Endodermal cell (in vitro differentiated cells): ENCODE results near the gene LARP1B. TPM values are rescaled to one million over a fixed set of nuclear protein-coding genes. Genes with fewer than 3 reads are reported as not detected.

Experiments
- DNase-seq: peaks from one replicate; pipeline ENCODE4 v3.0.0-alpha.2; 2017
- H3K27ac ChIP-seq: 2 replicates; pipeline ENCODE4 v1.5.1; 2013; ENCODE audit warnings: mild to moderate bottlenecking, low read depth, low read length, moderate library complexity
- H3K27me3 ChIP-seq: 2 replicates; pipeline ENCODE4 v1.6.1; 2013; ENCODE audit warnings: mild to moderate bottlenecking, low read length, moderate library complexity; ENCODE audit not compliant: insufficient read depth, control insufficient read depth, poor library complexity, severe bottlenecking
- H3K36me3 ChIP-seq: 2 replicates; pipeline ENCODE4 v1.7.0; 2013; ENCODE audit warnings: mild to moderate bottlenecking, low read length, moderate library complexity; ENCODE audit not compliant: control insufficient read depth, insufficient read depth
- H3K4me1 ChIP-seq: one replicate; pipeline ENCODE4 v1.7.0; 2013; ENCODE audit warnings: low read length; ENCODE audit not compliant: control insufficient read depth, insufficient read depth
- H3K4me3 ChIP-seq: 2 replicates; pipeline ENCODE4 v1.5.1; 2013; ENCODE audit warnings: mild to moderate bottlenecking, low read length, moderate library complexity
- H3K9ac ChIP-seq: 2 replicates; pipeline ENCODE4 v1.6.1; 2013; ENCODE audit warnings: mild to moderate bottlenecking, low read length, moderate library complexity; ENCODE audit not compliant: poor library complexity, severe bottlenecking; ENCODE audit errors: extremely low read depth
- H3K9me3 ChIP-seq: 2 replicates; pipeline ENCODE4 v1.6.1; 2013; ENCODE audit warnings: mild to moderate bottlenecking, low read length, moderate library complexity; ENCODE audit not compliant: control insufficient read depth
- H3K27ac Mint-ChIP-seq: 2 replicates; pipeline ENCODE4 v1.8.0; 2020; ENCODE audit warnings: mixed read lengths
- H3K27me3 Mint-ChIP-seq: 2 replicates; pipeline ENCODE4 v1.8.0; 2021; ENCODE audit warnings: mild to moderate bottlenecking, mixed read lengths; ENCODE audit not compliant: insufficient read depth
- H3K36me3 Mint-ChIP-seq: 2 replicates; pipeline ENCODE4 v1.8.0; 2020; ENCODE audit warnings: low read depth, mixed read lengths
- H3K4me1 Mint-ChIP-seq: 2 replicates; pipeline ENCODE4 v1.8.0; 2020; ENCODE audit warnings: mixed read lengths
- H3K4me3 Mint-ChIP-seq: 2 replicates; pipeline ENCODE4 v1.8.0; 2020; ENCODE audit warnings: mild to moderate bottlenecking, moderate library complexity, mixed read lengths
- H3K9me3 Mint-ChIP-seq: 2 replicates; pipeline ENCODE4 v1.8.0; 2020; ENCODE audit warnings: mild to moderate bottlenecking, mixed read lengths
- WGBS, 2 experiments: methylation state at CpG; one replicate each; pipeline versions ENCODE4 v1.1.5 to v1.1.7; 2013; ENCODE audit warnings: missing lambda C conversion rate in 2 of 2, mixed read lengths in 1 of 2; ENCODE audit not compliant: insufficient coverage in 1 of 2, insufficient read length in 1 of 2; 5-methylcytosine and 5-hydroxymethylcytosine counted together
- total RNA-seq, 2 donors: library from RNA; stranded (reverse); fragmentation: NEBNext Ultra II Directional in 1 of 2; extraction: Animal tissue kit (Norgen Biotek cat#: 25700) in 1 of 2; gene quantifications; 2 replicates in 1 of 2; 3 replicates in 1 of 2; pipeline ENCODE4 v1.2.1, GENCODE V29; 2021
- TF ChIP-seq, protein P1 (sequence below): fragments of 200-600 bp; sonication (generic); conservative IDR thresholded peaks from 2 replicates; pipeline ENCODE4 v1.5.0; 2021; ENCODE audit warnings: antibody characterized with exemption, mild to moderate bottlenecking

The LARP1B gene
- total RNA-seq, 2 donors from 2014 or later, result 27.0 to 32.6 TPM

GRCh38 chr4:128227991-128228571 lies 167.0 kb downstream of the LARP1B start:
- no peak overlapping the region for H3K4me3 Mint-ChIP-seq

DNA sequence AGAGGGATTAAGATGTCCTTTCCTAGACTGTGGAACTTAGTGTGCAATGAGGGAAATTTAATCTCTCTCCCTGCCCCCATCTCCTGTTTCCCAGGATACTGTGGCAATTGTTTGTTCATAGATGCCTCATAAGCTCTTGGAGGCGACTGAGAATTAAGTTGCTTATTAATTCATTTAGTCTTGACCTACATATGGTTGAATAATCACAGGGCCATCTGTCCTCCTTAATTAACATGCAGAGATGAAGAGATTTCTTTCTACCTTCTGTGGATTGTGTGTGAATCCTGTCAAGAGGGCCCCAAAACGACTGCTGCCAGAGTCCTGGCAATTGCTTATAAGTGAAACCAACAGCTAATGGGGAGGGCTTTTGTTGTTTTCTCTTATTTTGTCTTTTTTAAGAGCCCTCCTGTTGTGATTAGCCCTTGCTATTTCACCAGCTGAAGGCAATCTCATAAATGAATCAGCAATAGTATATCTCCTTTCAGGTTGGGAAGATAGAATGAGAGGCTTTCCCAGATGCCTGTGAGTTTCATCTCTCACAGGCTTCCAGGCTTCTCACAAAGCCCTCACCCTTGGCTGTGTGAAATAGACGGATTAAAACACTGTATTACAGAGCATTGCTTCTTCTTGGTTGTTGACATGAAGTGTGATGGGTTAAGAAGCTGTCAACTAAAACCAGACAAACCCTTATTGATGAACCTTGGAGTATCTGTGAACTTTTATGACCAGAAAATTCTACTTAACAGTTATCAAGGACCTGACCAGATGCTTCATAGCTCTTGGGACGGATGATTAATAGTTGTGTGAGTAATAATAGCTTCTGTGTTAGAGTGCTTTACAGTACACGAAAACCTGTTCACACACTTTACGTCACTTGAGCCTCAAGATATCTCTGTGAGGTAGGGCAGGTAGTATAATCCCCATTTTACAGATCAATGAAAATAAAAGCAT lies 168.0 kb downstream of the LARP1B start:
- Mint-ChIP-seq H3K4me1 (no peaks in the 10 kb centered on the region), H3K36me3 (no peaks in the 10 kb centered on the region), H3K27ac (no peak overlapping the region), H3K27me3 (no peaks in the 10 kb centered on the region), H3K9me3 (peaks cover 4% of the 10 kb centered on the region), H3K4me3 (no peak overlapping the region)
- Histone ChIP-seq H3K27ac (peak overlapping the region; percentile 88), H3K36me3 (no peaks in the 10 kb centered on the region), H3K9ac (no peak overlapping the region), H3K4me3 (no peak overlapping the region), H3K4me1 (no peaks in the 10 kb centered on the region), H3K9me3 (peaks cover 6% of the 10 kb centered on the region), H3K27me3 (no peaks in the 10 kb centered on the region)
- 84 to 92% methylated on average over 2 to 6 of the region's 6 CpGs for WGBS, 2 experiments
- DNase-seq, result no peak
- TF ChIP-seq, protein P1, sequence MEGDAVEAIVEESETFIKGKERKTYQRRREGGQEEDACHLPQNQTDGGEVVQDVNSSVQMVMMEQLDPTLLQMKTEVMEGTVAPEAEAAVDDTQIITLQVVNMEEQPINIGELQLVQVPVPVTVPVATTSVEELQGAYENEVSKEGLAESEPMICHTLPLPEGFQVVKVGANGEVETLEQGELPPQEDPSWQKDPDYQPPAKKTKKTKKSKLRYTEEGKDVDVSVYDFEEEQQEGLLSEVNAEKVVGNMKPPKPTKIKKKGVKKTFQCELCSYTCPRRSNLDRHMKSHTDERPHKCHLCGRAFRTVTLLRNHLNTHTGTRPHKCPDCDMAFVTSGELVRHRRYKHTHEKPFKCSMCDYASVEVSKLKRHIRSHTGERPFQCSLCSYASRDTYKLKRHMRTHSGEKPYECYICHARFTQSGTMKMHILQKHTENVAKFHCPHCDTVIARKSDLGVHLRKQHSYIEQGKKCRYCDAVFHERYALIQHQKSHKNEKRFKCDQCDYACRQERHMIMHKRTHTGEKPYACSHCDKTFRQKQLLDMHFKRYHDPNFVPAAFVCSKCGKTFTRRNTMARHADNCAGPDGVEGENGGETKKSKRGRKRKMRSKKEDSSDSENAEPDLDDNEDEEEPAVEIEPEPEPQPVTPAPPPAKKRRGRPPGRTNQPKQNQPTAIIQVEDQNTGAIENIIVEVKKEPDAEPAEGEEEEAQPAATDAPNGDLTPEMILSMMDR, result no peak

More at GRCh38 chr4:128227991-128228571, 167.0 kb downstream of the LARP1B start:
- H3K27me3 ChIP-seq, result no peaks in the 10 kb centered on the region
- H3K27ac ChIP-seq, result peak overlapping the region; percentile 84
- H3K4me3 ChIP-seq, result no peak overlapping the region
- WGBS, 2 experiments, result 67 to 85% methylated on average over 1 to 2 of the region's 2 CpGs
- no peaks in the 10 kb centered on the region for H3K4me1 ChIP-seq
- no peaks in the 10 kb centered on the region for H3K27me3 Mint-ChIP-seq
- no peak for DNase-seq
- TF ChIP-seq, protein P1, result no peak
- no peaks in the 10 kb centered on the region for H3K36me3 ChIP-seq
- peaks cover 6% of the 10 kb centered on the region for H3K9me3 ChIP-seq
- no peak overlapping the region for H3K9ac ChIP-seq
- no peaks in the 10 kb centered on the region for H3K4me1 Mint-ChIP-seq
- H3K9me3 Mint-ChIP-seq, result peaks cover 4% of the 10 kb centered on the region
- no peaks in the 10 kb centered on the region for H3K36me3 Mint-ChIP-seq
- H3K27ac Mint-ChIP-seq, result no peak overlapping the region

- peaks cover 10% of the 10 kb centered on the region for H3K9me3 Mint-ChIP-seq
- DNase-seq, result no peak
- 96 to 100% methylated on average over 2 to 3 of the region's 3 CpGs for WGBS, 2 experiments
Measured at GRCh38 chr4:128232719-128233118, 171.6 kb downstream of the LARP1B start.

More at GRCh38 chr4:128232719-128233118, 171.6 kb downstream of the LARP1B start:
- TF ChIP-seq, protein P1, result no peak
- Histone ChIP-seq H3K9ac (no peak overlapping the region), H3K27ac (no peak overlapping the region), H3K4me3 (no peak overlapping the region), H3K27me3 (no peaks in the 10 kb centered on the region), H3K9me3 (peaks cover 6% of the 10 kb centered on the region), H3K36me3 (no peaks in the 10 kb centered on the region), H3K4me1 (no peaks in the 10 kb centered on the region)
- H3K36me3 Mint-ChIP-seq, result no peaks in the 10 kb centered on the region
- no peaks in the 10 kb centered on the region for H3K27me3 Mint-ChIP-seq
- H3K4me1 Mint-ChIP-seq, result no peaks in the 10 kb centered on the region
- H3K4me3 Mint-ChIP-seq, result no peak overlapping the region
- no peak overlapping the region for H3K27ac Mint-ChIP-seq
